Kidney tubule cell (primary cell): ENCODE data around the gene MCAM.

Experiments
- DNase-seq: peaks from one replicate; pipeline ENCODE4 v3.0.0-alpha.2; 2018; ENCODE audit warnings: low spot score

The MCAM gene

GRCh38 chr11:119330237-119330636 lies 13.3 kb upstream of the MCAM start:
- DNase-seq: no peak

- DNase-seq: no peak
Observed at GRCh38 chr11:119329320-119329719, 12.4 kb upstream of the MCAM start.

DNA sequence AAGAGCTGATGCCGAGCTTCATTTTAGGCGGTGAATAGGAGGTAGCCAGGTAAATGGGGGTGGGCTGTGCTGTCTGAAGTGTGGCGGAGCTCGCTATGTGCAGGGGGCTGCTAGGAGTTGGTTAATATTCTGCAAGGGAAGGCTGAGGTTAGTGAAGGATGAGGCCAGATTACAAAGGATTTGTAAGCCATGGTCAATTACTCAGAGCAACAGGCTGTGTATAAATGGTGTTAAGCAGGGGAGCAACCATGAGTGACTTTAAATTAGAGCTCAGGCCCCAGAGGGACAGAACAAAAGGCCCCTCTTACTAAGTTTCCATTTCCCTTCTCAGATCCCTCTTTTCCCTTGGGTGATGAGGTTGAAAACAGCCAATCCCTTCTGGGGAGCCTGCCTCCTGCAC lies 7.3 kb upstream of the MCAM start:
- DNase-seq: no peak

- peak; percentile 76 for DNase-seq
Observed at GRCh38 chr11:119323532-119324033, 6.7 kb upstream of the MCAM start.

GRCh38 chr11:119322921-119323531 lies 6.1 kb upstream of the MCAM start:
- DNase-seq: no peak

- DNase-seq: no peak
Observed at GRCh38 chr11:119322360-119322739, 5.4 kb upstream of the MCAM start.

GRCh38 chr11:119320776-119321524 lies 4.0 kb upstream of the MCAM start:
- peak; percentile 67 for DNase-seq

DNA sequence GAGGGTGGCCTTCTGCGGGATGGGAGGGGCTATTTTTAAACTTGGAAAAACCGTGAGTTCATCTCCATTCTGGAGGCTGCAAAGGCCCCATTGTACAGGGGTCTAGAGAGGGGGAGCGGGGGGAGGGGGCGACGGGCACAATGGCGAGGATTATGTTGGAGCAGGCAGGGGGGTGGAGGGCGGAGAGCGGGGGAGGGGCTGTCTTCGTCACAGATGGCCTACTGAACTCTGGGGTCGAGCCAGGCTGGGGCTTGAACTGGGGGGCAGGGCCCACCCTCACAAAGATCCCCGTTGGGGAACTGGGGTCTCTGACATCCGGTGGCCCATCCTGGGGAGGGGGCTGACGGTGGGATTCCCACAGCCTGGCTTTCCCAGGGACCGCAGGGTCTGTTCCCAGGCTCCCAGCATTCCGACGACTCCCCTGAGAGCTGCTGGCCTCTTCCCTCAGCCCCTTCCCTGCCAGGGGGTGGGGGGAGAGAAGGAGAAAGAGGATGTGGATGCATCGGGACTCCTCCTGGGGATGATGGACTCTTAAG lies 3.4 kb upstream of the MCAM start:
- no peak for DNase-seq

DNA sequence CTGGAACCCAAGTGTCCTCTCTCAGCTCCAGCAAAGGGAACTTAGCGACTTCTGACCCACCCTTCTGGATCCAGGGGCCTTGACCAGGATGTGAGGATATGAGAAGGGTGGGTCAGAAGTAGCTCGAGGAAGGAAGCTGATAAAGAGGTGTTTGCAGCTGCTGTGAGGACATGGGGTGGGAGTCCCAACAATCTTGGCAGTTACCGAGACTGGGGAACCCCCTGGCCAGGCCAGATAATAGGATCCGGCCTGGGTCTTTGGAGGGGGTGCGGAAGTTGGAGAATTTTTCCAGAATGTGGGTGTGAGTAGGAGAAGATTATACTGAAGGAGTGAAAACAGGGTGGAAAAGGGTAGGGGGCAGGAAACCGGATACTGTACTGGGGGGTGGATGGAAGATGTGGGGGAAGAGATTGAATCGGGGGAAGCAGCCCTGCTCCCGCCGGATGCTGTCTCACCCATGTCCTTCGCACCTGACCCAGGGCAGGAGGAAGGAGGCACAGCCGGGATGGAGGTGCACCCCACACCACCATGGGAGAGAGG lies 2.8 kb upstream of the MCAM start:
- no peak for DNase-seq

DNA sequence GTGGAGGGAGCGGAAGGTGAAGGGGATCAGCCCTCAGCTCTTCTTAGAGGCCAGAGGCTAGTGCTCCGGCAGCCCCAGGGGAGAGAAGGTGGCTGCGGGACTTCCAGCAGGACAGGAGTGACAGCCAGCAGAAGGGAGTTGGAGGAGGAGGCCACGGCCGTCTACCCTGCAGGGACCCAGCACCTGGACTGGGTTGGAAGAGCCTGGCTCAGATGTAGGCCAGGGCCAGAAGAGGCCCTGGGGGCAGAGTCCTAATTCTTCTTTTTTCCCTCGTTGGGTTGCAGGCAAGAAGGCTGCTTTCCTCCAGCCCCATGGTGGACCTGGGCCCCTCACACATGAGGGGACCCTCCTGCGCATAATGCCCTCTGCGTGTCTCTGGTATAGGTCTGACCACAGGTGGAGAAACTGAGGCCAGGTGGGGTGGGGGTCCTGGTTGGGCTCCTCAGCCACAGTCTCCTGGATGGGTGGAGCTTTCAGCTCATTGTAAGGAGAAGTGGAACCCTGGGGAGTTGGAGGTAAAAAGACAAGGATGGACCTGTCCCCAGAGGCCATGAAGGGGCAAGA lies 2.3 kb upstream of the MCAM start:
- DNase-seq: no peak

- peak; percentile 77 for DNase-seq
Observed at GRCh38 chr11:119318240-119319135, 1.6 kb upstream of the MCAM start.

- DNase-seq: no peak
Observed at GRCh38 chr11:119317592-119318239, 786 bp upstream of the MCAM start.

DNA sequence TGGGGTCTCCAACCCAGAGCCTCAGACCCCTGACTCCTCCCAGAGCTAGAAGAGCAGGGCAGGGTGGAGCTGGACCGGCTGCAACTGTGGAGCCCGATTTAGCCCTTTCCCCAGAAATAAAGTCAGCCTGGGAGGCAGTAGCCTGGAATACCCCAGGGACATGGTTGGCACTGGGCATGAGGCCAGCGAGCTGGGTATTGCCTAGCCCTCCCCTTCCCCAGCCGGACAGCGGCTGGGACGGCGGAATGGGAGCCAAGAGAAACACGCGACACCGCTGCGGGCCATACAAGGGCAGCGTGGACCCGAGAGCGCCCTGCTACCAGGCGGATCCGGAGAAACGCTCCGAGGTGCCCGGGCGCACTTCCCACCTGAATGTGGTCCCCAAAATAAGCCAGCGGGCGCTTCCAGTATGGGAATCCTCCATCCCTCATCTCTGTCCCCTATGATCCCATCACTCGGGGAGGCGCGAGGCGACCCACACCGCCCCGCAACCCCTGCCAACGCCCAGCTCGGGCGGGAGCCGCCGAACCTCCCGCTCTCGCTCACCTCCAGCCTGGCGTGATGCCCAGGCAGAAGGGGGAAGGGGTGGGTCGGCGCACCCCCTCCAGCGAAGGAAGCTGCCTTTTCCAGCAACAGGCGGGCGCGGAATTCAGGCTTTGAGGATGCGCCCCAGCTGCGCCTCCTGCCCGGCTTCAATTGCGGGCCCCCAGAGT lies 758 bp downstream of the MCAM start:
- DNase-seq: peak; percentile 55

- DNase-seq: peak; percentile 86
Observed at GRCh38 chr11:119315131-119316015, 1.6 kb downstream of the MCAM start.

DNA sequence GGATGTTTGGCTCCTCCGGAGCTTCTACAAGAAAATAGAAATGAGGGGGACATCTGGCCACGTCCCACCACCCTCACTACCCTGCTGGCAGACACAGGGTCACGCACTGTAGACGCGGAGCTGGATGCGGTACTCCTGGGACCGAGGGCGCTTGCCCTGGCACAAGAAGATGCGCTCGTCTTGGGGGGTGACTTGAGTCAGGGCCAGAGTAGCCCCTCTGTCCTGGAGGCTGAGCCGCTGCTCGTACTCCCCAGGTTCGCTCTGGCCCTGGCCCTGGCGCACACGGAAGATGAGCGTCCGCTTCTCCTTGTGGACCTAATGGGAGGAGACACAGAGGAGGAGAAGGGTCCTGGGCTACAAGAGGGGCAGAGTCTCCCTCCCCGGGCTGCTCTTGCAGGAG lies 2.2 kb downstream of the MCAM start:
- no peak for DNase-seq

DNA sequence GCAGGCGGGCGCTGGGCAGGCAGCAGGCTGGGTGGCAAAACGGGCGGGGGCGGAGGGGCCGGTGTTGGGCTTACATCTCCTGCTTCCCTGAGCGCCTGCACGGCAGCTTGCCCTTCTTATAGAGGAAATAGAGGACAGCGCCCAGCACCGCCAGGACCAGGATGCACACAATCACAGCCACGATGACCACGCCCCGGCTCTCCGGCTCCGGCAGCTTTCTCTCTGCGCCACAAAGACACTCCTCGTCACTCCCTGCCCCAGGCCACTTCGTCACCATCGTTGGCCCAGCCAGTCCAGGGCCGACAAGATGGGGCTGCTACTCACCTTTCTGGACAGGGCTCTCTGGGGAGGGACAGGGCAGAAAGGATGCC lies 6.3 kb downstream of the MCAM start:
- no peak for DNase-seq

GRCh38 chr11:119309953-119310681 lies 6.8 kb downstream of the MCAM start:
- no peak for DNase-seq

DNA sequence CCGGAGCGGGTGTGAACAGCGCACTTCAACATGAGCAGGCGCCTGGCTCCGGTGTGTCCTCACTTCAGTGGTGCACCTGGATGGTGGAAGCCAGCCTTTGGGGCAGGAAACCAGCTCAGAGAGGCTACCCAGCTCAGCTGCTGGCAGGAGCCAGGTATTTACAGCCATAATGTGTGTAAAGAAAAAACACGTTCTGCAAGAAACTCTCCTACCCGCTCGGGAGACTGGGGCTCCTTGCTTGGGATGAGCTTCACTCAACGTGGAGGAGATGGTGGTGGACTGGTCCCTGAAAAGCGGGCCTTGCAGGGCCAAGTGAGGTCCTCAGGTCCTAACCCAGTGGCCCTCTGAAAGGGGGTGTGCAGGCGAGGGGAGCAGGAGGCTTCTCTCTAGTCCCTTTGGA lies 7.5 kb downstream of the MCAM start:
- DNase-seq: no peak

DNA sequence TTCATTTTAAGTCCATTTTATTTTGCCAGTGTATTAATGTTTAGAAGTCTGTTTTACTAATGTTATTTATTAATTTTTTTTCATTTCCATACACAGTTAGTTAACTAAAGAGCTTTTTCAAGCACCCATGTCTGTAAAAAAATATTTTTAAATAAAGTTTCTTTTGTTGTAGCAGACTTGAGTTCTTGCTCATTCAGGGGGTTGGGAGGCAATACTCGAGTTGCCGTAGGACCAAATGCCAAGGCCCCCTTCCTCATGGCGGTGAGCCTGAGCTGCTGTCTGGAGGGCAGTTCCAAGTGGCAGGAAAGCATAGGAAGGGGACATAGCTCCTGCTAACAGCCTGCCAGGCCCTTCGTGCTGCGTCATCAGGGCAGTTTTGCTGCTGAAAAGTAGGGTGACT lies 9.0 kb downstream of the MCAM start:
- DNase-seq: no peak
